CD4-positive, alpha-beta T cell treated with Interleukin-17A for 1 hour (primary cell): Measurements from ENCODE around the gene TMEM245.

ENCODE experiments used
- DNase-seq: peaks from one replicate; pipeline ENCODE4 v3.0.0-alpha.2; 2020

Gene TMEM245

DNA sequence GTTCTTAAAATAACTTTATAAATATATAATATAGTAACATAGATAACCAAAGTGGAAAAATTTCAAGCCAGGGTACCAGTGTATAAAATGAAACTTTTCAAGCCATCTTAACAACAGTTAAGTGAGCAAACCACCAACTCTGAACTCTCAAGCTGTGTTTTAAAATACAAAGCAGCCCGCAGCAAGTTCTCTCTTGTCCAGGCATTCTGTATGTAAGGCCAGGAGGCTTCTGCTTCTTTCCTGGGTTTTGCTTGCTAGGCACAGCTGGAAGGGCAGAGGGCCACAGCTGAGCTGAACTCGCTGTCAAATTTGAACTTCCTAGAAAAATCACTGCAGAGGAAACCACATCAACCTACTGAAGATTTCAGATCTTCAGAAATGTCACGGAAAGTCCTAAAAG lies 99.6 kb downstream of the TMEM245 start:
- no peak for DNase-seq

DNA sequence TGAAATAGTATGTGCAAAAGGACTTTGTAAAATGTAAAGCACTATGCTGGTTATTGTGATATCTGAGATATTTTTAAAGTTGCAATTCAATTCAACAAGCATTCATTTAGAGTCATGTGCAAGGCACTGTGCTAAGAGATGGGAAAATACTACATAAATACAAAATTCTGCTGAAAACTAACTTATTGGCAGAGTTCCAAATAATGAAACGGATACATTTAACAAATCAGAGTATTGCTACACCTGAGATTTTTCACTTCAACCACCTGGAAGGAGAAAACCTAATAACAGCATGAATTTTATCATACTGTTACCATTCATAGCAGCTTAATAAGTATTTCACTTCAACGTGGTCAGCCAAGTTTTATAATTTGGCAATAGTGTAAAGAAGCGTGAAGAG lies 100.3 kb downstream of the TMEM245 start:
- no peak for DNase-seq

DNA sequence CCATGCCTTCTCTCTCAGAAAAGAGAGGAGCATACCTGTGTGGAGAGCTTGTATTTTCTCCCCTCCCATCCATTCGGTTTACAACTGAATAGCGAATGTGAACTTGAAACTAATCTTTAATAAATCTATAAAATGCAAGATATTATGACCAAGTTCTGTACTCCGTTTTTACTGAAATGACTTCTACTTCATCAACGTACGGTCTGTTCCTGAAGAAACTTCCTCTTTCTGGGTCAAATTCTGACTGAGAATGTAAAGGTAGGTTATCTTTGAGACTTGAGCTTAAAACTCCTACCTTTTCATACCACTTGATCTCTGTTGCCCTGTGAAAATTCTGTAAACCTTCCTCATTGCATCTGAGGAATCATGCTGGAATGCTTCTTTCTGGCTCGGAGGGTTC lies 102.3 kb downstream of the TMEM245 start:
- no peak for DNase-seq

DNA sequence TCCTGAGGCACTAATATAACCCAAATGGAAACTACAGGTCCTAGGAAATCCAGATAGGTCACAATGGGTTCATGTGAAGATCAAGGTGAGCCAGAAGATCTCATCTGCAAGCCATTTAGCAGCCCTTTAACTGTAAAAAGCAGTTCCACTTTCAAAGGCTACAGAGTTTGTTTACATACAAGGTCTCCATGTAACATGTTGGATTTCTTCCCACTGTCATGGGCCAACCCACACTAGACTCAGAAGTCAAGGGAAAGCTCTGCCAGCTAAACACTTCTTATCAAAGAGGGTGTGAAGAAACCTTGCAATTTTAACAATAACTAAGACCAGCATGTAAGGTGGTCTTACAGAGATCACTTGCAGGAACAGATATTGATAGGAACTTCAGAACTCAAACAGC lies 102.7 kb downstream of the TMEM245 start:
- DNase-seq: no peak

DNA sequence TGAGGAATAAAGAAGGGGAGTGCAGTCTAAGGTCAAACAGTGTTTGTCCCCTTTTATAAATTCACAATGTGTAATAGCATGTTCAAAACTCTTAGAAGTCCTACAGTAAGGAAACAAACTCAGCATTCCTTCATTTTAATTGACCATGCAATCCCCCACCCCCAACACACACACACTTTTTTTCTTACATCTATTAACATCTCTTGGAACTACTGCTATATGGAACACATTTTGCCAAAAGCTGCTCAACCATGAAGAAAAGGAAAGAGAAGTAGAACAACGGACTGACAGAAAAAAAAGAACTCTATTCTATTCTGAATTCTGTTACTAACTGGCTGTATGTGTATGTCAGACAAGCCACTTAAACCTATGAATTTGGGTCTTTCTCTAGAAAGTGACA lies 103.6 kb downstream of the TMEM245 start:
- no peak for DNase-seq

DNA sequence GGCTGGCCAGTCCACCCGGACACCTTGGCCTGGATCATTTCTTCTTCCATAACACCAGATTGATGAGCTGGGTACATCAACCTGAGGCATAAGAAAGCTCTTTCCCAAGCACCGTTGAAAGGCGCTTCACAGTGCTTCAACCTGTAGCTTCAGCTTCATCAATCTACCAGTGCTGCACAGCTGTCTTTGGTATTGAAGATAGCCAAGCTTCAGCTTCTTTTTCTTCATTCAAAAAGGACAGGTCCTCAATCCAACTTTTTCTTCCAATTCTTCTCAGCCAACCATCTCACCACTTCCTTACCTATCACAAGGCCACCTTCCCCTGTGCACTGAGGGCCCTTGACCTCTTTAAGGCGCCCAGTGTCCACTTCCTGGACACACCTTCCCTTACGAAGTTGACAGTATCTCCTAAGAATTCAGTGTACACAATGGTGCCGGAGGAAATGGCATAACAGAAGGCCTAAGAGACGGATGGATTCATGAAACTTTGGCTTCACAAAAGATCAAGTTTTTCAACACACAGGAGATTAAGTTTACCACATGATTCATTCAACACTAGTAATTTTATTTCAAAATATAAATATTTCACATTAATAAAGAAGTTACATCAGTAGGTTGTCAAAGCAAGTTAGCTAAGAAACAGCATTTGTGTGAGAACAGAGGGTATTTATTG lies 105.0 kb downstream of the TMEM245 start:
- DNase-seq: peak; percentile 5

DNA sequence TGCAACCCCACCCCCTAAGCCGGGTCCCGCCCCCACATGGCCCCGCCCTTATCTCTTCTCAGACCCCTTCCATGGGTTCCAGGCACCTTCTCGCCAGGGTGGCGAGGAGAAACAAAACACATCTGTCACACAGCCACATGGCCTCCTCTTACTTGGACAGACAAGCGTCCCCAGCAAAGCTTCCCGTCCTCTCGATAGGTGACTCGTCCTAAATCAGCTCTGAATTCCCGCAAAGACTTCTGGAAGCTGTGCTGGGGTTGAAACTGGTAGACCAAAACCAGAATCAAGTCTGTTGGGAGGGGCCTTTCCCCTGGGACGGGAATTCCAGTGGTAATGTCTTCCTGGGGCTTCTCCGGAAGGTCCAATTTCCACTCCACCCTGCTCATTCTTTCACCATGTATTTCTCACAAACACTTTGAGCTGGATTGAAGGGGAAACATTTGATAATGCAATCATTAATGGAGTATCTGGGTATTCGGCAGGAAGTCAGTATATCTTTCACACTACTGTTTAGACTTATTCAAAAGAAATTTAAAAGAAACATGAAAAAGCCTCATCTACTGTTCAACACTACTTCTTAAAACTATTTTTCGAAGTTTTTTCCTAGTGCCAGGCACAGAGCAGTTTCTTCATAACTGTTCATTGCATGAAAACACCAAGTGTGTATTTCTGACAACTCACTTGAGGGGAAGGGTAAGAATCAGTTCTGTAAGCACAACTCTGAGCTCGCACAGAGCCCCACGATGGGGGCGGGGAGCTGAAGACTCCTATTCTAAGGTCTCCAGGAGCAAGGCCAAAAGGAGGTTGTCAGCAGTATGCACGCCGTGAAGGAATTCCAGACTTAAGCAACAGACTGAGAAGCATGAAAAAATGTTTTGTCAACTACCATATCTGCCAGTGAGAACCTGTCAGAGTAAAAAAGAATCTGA lies 105.8 kb downstream of the TMEM245 start:
- peak; percentile 9 for DNase-seq

DNA sequence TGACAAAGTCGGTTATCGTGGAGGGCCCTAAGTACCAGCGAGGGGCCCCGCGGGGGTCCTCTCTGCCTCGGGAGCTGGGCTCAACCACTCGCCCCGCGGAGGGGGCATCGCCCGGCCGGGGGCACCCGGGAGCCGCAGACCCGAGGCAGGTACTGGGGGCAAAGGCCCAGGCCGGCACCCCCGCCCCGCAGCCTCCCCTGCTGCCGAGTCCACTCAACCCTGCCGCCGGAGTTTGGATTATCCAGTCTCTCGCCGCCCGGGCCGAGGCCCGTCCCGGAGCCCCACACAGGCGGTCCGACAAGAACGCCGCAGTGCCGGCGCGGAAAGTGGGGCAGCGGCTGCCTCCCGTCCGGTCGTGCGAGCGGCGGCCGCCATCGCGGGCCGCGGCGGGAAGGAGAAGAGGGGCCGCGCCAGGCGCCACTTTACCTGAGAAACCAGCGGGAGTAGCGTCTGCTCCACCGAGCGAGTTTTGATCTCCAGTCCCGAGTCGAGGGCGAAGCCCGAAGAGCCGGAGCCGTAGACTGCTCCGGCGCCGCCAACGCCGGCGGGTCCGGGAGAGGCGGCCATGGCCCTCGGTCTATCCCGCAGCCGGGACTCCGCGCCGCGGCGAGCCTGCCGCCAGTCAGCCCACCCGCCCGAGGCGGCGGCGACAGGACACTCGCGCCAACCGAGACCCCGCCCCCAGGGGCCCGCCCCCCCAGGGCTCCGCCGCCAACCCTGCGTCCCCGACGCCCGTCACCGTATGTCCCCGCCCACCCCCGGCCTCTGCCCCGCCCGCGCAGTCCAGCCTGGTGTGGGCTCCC lies 106.7 kb downstream of the TMEM245 start, which contains the start of gene CTNNAL1:
TSS of gene CTNNAL1 (minus strand) at position 624 of the 803 bp plus-strand sequence. CDS start at position 567, 57 bp downstream.
- peak; percentile 92 for DNase-seq

DNA sequence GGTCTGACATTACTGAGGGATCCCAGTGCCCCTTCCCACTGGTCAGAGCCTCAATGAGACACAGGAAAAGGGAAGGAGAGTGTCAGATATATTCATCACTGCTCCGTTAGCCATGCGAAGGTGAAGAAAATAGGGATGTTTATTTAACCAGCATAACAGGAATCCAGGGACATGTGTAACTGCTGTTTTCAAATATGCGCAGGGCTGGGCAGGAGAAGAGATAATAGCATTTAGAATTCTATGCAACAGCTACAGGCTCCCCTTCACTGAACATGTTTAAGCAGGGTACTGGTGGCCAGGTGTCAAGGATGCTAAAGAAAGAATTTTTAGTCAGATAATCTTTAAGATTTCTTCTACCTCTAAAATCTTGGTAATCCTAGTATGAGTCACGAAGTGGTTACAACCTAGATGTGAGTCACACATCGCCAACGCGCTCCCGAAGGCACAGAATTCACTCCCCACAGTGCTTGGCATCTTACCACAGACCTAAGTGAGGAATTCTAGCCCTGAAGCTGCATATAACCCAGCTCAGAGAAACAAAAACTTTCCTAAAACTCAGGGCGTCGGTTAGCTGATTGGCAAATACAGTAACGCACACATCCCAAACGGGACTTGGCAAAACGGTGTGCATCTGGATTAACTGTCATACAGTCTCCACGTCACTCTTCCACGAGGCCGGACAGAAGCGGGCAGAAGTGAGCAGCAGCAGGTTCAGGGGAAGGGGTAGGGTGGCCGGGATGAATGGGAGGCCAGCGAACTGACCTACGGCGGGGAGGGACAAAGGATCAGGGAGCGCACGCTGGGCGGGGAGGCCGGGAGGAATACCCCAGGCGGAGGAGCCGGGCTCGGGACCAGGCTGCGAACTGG lies 107.5 kb downstream of the TMEM245 start:
- peak; percentile 27 for DNase-seq

DNA sequence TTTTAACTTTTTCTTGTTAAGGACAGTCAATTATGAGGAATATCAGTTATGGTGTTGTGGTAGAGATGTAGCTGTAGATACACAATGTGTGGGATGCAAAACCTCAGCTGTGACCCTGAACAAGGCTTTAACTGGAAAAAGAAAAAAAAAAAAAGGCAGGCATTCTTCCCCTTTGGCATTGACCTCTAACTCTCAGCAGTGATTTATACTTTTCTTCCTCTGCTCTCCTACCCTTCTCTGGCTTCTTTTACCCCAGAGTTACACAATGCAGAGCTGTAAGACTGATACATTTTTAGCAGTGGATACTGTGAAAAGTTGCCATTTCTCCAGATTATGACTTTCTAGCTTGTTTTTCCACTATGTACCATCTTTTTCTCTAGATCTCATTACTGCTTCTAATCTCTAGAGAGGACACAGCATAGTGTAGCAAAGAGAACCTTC lies 108.5 kb downstream of the TMEM245 start:
- no peak for DNase-seq

DNA sequence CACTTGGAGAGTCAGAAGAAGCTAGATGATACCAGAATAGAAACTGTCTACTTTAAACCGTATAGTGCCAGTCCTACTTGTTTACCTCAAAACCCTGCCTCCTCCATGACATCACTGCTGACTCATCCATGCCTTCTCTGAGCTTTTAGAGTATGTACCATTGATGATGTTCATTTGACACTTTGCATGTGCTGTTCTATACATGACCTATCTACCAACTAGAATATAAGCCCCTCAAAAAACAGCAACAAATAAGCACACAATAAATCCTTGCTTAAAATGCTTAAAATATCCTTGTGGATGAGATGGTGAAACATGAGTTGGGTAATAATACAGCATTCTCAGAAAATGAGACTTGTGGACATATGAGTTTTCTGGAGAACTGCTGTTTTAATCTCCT lies 109.0 kb downstream of the TMEM245 start:
- peak; percentile 55 for DNase-seq

DNA sequence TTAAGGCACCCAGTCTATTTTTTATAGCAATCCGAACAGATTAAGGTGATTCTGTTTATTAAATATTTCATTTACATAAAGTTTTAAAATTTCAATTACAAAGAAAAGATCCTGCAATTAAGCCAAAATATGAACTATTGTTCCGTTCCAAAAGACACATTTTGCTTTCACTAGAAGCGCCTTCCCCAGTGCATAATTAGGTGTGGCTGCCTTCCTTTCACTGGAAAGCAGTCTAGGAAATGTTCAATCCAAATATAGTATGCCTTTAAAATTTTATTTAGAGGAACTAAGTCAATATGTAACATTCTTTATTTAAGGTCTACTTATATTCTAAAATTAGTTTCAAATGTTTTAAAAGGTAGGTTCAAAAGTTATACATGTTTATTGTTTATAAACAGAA lies 114.1 kb downstream of the TMEM245 start:
- DNase-seq: no peak

DNA sequence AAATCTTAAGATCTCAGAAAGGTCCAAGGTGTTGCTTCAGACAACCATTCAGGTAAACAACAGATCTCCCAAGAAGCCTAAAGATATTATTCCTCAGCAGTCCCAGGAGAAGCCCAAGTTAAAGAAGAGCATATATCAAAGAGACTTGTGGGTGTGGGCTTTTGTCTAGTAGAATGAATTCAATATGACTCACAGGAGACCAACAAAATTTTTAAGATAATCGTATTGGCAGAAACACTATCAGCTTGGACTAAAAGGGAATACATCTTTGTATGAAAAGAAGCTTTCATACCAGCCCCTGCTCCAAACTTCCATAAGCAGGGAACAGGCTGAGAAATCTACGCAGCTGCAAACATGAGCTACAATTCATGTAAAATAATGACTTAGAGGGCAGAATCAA lies 116.6 kb downstream of the TMEM245 start:
- no peak for DNase-seq

DNA sequence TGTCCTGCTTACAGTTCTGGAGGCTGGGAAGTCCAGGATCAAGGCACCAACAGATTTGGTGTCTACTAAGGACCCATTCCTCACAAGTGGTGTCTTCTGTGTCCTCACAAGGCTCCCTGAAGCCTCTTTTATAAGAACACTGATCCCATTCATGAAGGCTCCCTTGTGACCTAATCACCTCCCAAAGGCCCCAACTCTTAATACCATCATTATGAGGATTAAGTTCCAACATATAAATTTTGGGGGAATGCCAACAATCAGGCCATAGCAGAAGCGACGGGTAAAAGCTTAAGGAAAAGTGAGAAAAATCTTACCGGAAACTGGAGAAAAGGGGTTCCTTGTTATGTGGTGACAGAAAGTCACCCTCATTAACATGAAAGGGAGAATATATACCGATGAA lies 117.6 kb downstream of the TMEM245 start:
- DNase-seq: no peak

DNA sequence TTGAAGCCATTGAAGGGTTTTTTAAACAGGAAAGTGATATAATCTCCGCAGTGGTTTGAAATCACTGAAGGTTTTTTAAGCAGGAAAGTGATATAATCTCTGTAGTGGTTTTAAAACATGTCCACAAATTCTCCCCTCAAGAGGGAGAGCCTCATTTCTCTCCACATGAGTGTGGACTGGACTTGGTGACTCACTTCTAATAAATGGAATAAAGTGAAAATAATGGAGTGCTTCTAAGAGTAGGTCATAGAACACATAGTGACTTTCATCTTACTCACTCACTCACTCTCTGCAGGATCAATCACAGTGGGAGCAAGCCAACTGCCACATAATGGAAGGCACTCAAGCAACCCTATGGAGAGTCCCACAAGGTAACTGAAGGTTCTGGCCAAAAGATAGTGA lies 118.5 kb downstream of the TMEM245 start:
- no peak for DNase-seq

DNA sequence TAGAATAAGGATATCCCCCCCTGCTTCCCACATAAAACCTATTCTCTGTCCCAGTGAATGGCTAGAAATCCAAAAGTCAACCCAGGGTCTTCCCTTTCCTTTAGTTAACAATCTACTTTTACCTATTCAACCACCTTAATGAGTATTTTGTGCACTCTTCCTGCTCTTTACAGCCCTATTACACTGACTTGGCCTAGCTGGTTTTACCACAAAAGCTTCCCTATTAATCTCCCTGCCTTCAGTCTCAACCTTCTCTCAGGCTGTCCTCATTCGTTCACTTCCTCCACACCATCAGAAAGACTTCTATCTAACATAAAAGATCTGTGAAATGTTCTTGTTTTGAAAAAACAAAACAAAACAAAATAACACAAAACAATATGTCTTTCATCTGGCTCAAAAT lies 122.6 kb downstream of the TMEM245 start:
- no peak for DNase-seq

DNA sequence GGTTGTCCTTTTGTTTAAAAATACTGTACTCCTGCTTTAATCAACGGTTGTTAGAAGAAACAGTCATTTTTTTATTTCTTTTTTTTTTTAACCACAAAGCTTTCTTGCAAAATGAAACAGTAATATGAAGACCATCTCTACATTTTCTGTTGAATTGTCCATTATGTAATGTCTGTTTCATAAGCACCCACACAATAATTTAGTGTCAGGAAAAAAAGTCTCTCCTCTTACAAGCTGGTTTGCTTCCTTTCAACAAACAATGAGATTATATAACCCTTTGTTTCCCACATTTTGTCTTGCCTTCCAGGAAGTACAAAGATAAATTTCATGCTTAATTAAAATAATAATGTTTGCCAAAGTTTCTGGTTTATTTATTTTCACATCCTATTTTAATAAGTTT lies 123.1 kb downstream of the TMEM245 start:
- DNase-seq: no peak

DNA sequence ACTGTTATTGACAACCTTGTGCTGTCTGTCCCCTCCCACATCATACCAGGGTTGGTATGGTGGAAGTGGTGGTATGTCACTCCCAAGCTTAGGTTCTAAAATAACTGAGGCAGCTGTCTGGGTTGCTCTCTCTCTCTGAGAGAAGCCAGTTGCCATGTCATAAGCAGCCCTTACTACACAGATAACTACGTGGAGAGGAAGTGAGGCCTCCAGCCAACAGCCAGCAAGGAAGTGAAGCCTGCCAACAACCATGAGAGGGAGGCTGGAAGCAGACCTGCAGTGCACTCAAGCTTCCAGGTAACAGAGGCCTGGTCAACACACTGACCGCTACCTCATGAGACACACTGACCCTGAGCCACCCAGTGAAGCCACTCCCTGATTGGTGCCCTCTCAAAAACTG lies 125.1 kb downstream of the TMEM245 start:
- DNase-seq: peak; percentile 6

DNA sequence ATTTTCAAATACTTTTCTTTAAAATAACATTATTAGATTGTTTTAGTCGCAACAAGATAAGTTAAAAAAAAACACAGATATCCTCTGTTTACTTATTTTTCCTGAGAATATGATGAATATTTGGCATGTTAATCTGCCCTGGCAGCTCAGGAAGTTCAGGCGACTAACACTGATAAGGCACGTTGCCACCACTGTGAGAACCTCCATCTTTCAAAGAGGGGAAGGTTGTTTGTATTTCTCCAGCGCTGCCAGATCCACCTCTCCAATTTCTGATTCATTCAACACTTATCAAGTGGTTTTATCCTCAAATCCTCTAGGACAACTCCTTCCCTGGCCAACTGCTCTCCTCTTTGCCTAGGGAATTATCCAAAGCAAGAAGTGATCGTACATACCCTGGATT lies 128.3 kb downstream of the TMEM245 start:
- no peak for DNase-seq

DNA sequence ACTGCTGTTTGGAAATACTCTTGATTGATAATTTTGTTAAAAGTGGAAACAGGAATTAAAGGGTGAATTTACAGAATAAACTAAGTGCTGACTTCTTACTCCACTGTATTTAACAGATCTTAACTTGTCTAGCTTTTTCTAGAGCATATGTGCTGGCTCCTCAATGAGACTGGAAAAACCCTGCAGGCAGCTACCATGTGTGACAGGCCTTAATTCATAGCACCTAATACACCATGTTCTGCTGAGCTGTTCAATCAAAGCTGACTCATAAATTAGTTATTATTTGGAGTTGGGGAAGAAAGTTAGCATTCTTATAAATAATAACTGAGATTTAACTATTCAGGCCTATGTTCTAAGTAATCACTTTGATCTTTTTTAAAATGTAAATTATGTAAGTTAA lies 135.9 kb downstream of the TMEM245 start:
- DNase-seq: no peak

DNA sequence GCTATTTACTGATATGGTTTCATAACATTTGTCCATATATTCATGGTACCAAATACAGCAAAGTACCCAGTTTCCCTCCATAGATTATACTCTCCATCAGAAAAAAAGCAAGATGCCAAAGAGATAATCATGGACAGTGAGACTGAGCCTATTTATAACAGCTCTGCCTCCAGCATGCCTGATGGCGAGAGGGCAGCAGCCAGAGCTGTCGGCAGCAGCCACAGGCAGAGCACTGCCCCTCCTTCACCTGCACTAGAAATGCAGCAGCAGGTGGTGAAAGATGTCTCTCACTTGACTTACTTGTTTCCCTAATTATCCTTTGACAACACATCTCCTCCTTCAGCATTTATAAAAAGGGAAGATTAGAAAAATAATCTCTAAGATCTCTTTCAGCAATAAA lies 138.9 kb downstream of the TMEM245 start:
- DNase-seq: no peak

DNA sequence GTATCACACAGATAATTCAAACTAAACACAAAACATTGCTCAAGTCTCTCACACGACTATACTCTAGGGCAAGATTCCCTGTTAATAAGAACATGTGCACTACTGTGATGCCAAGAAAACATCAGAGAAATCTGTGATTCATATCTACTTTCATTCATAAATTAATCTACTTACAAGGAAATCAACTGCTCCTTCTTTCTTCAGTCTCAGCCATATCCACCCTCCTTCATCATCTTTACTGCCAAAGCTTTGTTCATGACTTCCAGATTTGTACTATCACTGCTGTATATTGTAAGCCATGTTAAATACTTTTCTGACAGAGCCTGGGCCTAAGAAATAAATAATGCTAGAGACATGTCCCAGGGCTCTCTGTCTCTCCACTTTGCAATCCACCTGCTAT lies 141.5 kb downstream of the TMEM245 start:
- DNase-seq: no peak
